ENCODE measurements around the gene SPI1.

SPI1 gene

GRCh38 chr11:47345890-47346563 lies 32.3 kb downstream of the SPI1 start:
- no peak for DNase-seq (ENCODE audit: low read depth)
- H3K4me3 ChIP-seq (ENCODE audit: low read depth, low read length): no peak overlapping the region
- no peak for TF ChIP-seq CTCF (IDR thresholded peaks at IDR 0.05; ENCODE audit: insufficient read depth, low read depth, low read length, missing control alignments)

GRCh38 chr11:47342854-47343253 lies 35.5 kb downstream of the SPI1 start:
- no peak overlapping the region for H3K4me3 ChIP-seq (ENCODE audit: low read depth, low read length)
- DNase-seq (ENCODE audit: low read depth): no peak
- TF ChIP-seq CTCF (IDR thresholded peaks at IDR 0.05; ENCODE audit: insufficient read depth, low read depth, low read length, missing control alignments): no peak

GRCh38 chr11:47342036-47342803 lies 36.1 kb downstream of the SPI1 start:
- no peak for TF ChIP-seq CTCF (IDR thresholded peaks at IDR 0.05; ENCODE audit: insufficient read depth, low read depth, low read length, missing control alignments)
- DNase-seq (ENCODE audit: low read depth): no peak
- H3K4me3 ChIP-seq (ENCODE audit: low read depth, low read length): no peak overlapping the region

- no peak for DNase-seq (ENCODE audit: low read depth)
- TF ChIP-seq CTCF (IDR thresholded peaks at IDR 0.05; ENCODE audit: insufficient read depth, low read depth, low read length, missing control alignments): no peak
- H3K4me3 ChIP-seq (ENCODE audit: low read depth, low read length): no peak overlapping the region
Measured at GRCh38 chr11:47340980-47341775, 37.2 kb downstream of the SPI1 start.

- no peak for TF ChIP-seq CTCF (IDR thresholded peaks at IDR 0.05; ENCODE audit: insufficient read depth, low read depth, low read length, missing control alignments)
- H3K4me3 ChIP-seq (ENCODE audit: low read depth, low read length): no peak overlapping the region
- no peak for DNase-seq (ENCODE audit: low read depth)
Measured at GRCh38 chr11:47340010-47340409, 38.3 kb downstream of the SPI1 start.

GRCh38 chr11:47338396-47339241 lies 39.7 kb downstream of the SPI1 start:
- no peak overlapping the region for H3K4me3 ChIP-seq (ENCODE audit: low read depth, low read length)
- no peak for DNase-seq (ENCODE audit: low read depth)
- TF ChIP-seq CTCF (IDR thresholded peaks at IDR 0.05; ENCODE audit: insufficient read depth, low read depth, low read length, missing control alignments): no peak
